GM18868 (cell line): ENCODE data around the gene FAM120B.
"Not testable (repeated sequence)": the region's sequence is repeated elsewhere in the genome, so short reads cannot be mapped to it uniquely, and the experiment has no call there.

Experiments used
- ATAC-seq: cut with Tn5 transposase; IDR thresholded peaks from one replicate; pipeline ENCODE4 v1.9.1; 2021; ENCODE audit warnings: mild to moderate bottlenecking, moderate library complexity; ENCODE audit not compliant: unreplicated experiment

FAM120B gene

DNA sequence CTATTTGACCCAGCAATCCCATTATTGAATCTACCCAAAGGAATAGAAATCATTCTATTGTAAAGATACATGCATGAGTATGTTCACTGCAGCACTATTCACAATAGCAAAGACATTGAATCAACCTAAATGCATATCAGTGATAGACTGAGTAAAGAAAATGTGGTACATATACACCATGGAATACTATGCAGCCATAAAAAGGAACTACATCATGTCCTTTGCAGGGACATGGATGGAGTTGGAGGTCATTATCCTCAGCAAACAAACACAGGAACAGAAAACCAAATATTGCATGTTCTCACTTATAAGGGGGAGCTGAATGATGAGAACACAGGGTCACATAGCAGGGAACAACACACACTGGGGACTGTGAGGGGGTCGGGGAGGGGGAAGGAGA is 48.6 kb downstream of the FAM120B start:
- not testable (repeated sequence) for ATAC-seq

DNA sequence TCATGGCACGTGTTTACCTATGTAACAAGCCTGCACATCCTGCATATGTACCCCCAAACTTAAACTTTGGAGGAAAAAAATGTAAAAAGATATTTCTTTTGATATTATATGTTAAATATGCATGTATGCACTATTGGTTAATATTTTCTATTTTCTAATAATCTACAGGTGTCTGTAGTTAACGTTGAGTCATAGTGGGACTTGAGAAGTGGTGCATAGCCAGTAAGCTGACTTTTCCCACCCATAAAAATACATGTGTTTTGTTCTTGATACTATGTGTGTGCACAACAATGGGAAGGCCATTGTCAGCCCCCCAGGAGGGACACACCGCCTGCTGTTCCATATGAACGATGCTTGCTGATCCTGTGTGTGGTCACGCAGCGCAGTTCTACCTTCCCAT is 49.1 kb downstream of the FAM120B start:
- ATAC-seq = no peak

DNA sequence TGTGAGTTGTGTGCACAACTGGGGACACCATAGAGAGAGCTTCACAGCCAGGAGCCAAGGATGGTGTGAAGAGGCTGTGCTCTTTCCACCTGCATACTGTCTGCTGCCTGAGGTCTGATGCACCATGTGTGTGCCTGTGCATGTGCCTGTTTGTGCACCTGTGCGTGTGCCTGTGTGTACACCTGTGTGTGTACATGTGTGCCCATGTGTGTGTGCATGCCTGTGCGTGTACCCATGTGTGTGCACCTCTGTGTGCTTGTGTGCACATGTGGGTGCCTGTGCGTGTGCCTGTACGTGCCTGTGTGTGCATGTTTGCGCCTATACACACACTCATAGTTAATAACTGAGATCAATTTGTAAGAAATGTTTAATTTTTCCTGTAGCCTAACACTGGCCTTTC is 51.3 kb downstream of the FAM120B start:
- no peak for ATAC-seq

DNA sequence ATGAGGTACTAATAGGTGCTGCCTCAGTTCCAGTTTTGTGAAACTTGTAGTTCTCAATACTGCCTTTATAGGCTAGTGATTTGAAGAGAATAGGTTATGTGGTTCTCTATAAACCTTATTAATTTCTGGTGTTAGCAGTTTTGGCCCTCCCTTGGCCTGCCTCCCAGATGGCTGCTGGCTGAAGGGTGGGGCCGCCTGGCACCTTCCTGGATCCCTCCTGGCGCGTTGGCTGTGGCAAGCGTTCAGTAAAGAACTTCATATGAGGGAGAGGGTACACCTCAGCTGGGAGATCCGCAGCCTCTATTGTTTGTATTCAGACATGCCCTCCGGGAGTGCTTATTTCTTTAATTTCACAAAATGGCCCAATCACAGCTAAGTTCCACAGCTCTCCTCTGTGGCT is 51.9 kb downstream of the FAM120B start:
- no peak for ATAC-seq

DNA sequence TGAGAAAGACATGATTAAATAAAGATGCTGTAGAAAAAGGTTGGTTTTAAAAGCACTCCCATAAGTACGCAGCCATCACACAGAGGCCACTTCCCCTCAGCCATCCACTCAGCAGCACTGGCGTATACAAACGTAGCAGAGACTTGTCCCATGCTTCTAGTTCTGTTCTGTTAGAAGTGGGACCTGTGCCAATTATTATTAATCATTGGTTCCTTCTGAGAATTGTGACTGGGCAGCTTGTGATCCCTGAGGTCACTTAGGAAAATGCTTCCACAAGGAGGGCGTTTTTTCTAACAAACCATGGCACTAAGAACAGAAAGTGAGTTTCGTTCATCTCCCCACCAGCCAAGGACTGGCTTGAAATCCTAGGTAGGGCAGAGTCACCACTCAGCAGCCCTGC is 53.9 kb downstream of the FAM120B start:
- no peak for ATAC-seq

DNA sequence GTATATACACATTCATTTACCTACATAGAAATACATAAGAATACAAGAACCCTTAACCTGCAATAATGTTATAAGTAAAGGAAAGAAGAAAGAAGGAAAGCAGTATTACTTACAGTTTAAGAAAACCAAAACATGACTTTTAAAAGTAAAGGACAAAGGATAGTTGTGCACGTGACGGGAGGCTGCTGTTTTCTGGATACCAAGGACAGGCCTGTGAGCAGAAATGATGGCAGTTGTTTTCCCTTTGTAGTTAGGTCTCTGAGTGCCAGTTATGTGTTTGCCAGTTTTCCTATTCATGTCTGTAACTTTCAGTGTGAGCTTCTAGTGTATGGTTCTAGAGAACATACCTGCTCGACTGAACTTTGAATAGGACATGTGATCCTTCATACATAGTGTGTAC is 54.8 kb downstream of the FAM120B start:
- no peak for ATAC-seq

DNA sequence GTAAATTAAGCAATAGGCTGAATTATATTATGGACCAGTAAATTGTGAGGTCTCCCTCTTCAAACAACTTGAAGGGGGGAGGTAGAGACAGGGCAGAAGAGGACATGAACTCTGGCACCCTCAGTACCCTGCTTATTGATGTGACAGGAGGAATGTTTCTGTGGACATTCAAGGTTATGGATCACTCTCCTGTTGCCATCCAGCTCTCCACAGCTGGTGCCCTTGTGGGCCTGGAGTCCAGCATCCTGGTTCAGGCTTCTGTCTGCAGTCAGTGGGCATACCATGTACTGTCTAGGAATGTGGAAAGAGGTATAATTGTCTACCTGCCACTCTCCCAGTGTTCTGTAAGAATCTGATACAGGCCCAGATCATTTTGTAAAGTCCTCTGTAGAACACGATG is 55.6 kb downstream of the FAM120B start:
- ATAC-seq = no peak

DNA sequence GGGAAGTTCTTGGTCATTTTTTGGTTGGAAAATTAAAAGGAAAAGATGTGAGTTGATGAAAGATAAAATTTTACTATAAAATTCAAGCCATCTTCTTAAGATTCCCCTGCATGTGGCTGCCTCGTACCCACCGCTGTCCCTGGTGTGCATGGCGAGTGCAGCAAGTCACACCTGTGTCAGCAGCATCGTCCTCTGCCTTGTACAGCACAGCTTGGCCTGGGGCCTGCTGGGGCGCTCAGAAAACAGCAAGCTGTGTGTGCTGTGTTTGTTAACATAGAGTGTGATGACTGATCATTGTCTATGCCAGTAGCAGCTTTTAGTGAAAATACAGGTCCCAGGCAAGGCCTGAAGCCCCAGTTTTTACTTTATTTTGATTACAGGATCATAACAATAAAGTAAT is 56.7 kb downstream of the FAM120B start:
- no peak for ATAC-seq

DNA sequence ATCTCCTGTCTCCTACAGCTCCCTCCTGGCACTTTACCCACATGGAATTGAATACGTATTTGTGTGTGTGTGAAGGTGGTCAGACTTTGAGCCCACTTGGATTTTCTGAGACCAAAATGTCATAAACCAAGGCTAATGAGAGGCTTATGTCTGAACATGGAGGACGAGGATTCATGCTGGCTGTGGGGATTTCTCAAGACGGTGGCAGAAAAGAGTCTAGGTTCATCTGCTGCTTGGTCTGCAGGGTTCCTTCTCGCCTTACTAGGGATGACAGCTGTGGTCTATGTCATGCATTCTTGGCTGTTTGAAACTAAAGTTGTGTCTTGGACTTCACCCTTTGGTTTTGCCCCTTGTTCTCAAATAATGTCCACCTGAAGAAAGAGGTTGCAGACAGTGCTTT is 58.6 kb downstream of the FAM120B start:
- ATAC-seq = no peak

DNA sequence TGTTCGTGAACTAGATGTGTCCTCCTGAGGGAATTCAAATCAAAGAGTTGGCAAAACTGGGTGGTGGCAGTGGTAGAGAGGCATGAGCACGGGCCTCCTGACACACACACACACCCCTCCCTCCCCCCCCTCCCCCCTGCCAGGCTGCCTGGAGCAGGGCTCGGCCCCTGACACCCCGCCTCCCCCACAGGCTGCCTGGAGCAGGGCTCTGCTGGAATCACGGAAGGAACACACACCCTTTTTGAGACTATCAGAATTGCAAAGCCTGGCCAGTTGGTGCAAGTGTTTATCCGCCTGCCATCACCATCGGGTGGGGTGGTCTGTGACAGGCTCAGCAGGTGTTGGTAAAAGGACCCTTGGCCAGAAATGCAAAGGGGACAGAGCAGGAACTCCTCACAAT is 59.0 kb downstream of the FAM120B start:
- ATAC-seq = no peak

DNA sequence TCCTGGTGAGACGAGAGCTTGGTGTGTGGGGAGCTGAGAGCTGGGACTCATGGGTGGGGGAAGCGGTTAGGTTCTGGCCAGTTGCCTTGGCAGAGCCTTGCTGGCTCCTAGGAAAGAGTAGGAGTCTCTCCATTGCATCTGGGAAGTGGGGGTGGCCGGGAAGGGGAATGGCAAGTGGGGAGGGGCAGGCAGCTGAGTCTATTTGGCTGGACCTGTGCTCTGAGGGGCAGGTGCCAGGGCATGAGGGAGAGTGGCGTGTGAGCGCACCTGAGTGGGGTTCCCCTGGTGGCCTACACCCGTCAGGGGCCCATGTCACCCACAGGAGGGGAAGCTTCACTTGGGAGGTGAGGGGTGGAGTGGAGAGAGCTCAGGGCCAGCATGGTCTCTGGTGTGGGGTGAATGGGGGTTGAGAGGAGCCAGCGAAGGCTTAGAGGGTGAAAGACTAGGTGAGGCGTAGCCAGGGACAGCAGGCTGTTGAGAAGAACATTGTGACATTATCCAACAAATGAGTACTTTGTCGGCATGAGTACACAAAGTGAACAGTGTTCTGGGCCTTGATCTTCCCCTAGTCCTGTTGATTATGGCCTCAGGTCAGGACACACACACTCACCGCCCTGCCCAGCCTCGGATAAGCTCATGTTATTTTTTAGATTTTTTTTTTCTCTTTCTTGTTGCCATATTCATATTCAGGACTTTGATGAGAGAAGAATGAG is 59.8 kb downstream of the FAM120B start:
- ATAC-seq = no peak

DNA sequence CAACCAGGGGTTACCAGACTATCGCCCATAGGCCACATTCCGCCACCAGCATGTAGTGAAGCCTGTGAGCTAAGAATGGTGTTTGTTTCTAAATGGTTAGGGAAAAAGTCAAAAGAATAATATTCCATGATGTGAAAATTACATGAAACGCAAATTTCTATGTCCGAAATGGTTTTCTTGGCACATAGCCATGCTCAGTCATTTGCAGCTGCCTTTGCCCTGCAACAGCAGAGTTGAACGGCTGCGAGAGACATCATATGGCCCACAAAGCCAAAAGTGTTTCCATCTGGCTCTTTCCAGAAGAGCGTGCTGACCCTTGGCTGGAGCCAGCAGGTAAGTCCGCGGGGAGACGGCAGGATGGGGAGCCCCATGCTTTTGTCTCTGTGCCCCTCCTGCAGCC is 60.7 kb downstream of the FAM120B start:
- no peak for ATAC-seq

DNA sequence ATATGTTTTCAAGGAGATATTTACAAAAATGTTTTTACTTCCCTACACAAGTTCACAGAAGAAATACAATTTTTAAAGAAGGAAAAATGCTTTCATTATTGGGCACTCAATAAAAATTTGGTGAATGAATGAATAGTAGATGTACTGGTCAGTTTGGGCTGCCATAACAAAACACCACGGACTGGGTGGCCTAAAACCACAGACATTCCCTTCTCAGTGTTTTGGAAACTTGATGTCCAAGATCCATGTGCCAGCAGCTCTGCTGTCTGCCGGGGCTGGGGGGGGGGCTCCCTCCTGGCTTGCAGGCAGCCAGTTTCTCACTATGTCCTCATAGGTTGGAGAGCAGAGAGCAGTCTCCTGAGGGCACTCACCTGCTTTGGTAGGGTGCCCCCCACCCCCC is 62.0 kb downstream of the FAM120B start:
- no peak for ATAC-seq

DNA sequence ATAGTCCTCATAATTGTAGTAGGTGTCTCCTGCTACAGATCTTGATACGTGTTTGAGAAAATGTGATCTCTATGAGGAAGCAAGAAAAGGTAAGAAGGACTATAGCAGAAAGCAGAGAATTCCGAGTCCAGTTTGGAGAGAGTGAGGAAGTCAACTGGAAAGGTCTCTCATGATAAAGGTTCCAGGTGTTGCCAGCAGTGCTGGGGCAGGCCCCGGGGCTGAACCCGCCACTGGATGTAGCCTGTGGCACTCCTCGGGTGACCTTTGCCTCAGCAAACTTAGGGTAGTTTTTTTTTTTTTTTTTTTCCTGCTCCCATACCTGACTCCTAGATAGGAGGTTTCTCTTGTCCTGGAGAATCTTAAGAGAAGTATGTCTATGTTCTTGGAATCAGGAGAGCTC is 62.8 kb downstream of the FAM120B start:
- ATAC-seq = no peak

DNA sequence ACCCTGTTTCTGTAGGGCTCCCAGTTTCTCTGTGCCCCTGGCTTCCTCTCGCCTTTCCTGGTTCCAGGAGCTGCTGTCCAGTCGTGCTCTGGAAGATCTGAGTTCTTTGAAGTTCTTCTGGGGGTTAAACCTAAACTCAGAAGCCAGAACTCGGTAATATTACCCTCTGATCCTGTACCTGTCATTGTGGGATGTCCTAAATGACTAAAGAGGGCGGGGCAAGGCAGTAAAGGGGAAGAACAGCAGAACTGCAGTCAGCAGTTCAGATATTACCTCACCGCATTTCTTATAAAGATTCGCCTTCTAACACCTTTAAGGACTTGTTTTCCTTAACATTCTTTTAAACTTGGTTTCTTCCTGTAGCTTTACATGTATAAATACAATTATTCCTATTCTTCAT is 63.9 kb downstream of the FAM120B start:
- peak; percentile 85 for ATAC-seq

DNA sequence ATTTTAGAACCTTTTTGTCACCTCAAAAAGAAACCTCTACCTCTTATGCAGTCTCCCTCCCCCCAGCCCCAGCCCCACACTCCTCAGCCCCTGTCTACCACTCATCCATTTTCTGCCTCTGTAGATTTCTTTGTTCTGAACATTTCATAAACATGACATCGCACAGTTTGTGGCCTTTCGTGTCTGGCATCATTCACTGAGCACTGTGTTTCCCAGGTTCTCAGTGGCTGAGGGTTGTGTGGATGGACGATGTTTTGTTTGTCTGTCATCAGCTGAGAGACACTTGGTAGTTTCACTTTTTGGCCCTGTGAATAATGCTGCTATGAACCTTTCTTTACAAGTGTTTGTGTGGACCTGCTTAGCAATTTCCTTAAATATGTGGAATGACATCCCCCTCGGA is 64.5 kb downstream of the FAM120B start:
- ATAC-seq = no peak

DNA sequence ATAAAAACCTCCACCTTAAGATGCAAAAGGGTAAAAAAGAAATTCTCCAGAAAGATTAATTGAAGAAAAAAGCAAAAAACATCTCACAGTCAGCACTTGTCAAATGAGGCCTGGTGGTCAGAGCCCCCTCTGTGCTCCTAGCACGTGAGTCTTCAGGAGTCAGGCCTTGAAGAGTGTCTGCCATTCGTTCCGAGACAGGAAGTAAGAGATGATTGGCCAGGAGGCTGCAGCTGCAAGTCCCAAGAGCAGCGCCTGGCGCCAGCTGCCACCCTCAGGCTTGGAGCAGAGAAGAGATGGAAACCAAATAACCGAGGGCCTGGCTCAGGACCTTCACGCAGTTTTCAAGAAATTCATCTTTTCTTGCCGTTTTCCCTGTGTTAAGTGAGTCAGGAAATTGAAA is 65.0 kb downstream of the FAM120B start:
- ATAC-seq = no peak

DNA sequence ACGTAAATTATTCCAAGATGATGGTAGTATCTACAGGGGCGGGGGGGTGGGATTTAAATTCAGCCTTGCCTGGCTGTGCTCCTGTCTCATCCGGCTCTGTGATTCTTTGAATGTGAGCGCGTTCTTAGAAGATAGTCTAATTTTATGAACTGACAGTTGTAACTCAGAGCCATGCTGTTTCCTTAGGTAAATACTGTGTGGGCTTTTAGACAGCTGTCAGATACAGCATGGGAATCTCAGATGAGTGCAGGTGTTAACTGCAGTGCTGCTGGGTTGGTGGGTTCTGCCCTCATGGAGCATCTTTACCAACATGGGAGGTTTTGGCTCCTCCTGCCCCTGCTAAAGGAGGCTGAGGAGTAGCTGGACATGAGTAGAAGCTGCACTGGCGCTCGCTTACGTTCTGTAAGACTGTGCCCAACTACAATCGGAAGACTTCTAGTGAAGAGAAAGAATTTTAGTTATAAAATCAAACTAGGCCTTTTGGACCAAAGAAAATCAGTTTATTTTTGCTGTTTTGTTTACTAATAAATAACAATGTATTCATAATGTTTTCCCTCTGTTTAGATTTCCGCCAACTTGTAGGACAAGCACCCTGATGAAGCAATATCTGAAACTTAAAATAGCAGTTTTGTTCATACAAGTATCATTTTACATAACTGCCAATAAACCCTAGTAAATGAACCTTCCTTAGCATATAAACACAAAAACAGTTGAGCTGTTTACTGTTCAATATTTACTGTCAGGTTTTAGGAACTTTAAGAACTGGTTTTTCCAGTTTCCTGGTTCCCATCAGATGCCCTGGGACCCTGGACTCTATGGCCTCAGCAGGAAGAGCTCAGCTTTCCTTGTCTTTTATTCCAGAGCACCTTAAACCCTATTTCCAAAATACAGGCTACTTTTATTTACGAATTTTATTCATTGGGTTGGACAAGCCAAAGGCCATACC is 66.1 kb downstream of the FAM120B start:
- ATAC-seq = no peak

DNA sequence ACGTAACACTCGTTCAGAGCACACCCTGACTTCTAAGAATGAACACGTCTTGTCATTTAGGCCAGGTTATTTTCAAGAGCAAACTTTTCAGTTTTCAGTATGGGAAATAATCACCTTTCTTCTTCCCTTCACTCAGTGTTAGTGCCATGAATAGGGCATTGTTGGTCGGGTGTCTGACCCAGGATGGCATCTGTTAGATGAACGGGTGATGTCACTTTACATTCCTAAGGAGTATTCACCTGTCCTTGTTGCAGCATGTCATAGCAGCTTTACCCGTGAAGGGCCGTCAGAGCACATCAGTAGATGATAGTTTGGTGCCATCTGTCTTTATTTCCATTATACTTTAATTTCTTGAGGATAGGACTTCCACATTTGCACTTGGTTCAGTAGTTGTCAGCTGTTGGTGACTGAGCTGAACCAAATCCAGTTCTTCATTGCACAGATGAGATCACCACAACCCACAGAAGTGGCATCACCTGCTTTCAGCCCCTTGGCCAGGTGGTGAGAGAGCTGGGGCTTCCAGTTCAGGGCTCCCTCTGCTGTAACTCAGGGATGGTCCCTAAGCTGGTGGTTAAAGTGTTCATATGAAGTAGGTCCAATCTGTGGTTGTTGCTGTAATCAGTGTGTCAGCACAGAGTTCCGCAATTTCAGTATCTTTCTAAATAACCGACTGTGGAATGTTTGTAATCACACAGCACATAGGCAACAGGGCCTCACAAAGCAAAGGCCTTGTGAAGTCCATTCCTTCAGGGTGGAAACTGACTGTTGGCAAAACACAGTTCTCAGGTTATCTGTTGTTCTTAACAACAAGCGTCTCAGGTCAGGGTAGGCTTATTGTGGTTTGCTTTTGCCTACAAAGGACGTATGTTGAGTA is 68.2 kb downstream of the FAM120B start:
- ATAC-seq = no peak

DNA sequence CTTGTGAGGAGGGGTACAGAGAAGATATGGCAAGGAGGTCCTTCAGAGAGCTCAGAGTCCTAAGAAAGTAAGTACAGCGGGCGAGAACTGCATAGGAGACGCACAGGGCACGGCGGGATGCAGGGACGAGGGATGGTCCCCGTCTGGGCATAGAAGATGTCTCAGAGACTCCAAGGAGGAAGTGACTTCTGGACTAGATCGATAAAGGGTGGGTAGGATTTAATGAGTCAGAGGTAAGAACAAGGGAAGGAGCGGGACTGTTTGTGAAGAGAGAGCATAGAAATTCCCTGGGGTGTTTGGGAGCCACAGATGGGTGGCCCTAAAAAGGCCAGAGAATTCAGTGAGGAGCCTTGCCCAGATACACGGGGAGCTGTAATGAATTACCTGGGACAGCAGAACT is 69.1 kb downstream of the FAM120B start:
- ATAC-seq = no peak

DNA sequence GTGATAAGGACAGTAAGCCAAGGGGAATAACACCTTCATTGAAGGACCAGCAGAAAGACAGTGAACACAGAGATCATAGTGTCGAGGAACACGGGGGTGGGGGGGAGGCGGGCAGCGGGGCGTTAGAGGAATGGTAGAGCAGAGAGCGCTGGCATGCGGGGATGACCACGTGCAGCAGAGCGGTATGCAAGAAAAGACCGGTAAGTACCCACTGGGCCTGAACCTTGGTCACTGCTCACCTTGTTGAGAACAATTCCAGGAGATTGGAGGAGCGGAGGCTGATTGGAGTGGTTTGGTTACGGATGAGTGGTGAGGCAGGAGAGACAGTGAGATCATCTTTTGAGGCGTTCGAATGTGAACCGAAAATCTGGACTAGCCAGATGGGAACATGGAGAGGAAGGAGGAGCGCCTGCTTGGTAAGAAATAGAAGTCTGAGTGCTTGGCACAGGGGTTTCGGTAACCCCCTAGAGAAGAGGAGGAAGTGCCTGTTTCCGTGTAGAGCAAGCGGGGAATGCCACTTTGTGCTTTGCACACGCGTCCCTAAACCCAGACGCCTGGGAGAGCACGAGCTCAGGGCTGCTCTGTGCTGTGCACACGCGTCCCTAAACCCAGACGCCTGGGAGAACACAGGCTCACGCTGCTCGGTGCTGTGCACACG is 70.0 kb downstream of the FAM120B start:
- no peak for ATAC-seq
